Fibroblast of peridontal ligament (primary cell): ENCODE data around the gene KHDC4.

Source experiments
- DNase-seq: peaks from one replicate; pipeline ENCODE4 v3.0.0-alpha.2; 2010; ENCODE audit errors: extremely low read depth

KHDC4 gene

DNA sequence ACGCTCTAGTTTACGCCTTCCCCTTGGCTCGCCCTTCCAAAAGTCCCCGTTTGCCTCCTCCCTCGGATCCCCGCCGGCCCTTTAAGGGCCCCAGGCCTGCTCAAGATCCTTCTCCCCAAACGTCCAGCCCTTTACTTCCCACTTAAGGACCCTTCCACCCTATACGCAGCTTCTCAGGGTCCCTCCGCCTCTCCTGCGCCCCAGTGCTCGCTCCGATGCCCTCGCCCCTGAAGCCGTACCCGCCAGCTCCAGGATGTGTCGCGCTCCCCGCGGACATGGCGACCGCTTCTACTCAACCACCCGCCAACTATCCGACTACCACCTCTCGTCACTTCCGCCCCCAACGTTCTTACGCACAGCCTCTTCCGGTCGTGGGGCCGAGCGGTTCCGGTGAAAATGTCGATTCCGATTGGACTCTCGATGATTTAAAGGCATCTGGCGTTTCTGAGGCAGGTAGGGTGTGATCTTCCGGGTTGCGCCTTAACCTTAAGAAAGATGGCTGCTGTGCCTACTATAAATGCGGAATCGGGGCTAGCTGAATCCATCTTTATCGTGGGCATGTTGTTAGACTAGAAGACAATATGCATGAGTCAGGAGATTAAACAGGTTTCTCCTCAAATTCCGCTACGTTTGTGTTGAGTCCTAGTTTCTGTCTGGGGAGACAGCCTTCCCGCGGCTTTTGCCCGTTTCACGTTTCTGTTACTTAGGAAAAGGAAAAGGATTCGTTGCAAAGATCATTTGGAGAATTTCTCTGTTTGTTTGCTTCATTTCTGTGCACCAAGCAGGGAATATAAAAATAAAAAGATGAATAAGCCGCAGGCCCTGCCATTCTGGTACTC is at the start of gene KHDC4:
KHDC4 (minus strand) TSS at position 317 of the 839 bp plus-strand sequence; CDS start at position 277, 40 bp downstream.
- DNase-seq, result peak; percentile 99

GRCh38 chr1:155983191-155984024 is 49.2 kb upstream of the KHDC4 start:
- DNase-seq, result peak; percentile 100

DNA sequence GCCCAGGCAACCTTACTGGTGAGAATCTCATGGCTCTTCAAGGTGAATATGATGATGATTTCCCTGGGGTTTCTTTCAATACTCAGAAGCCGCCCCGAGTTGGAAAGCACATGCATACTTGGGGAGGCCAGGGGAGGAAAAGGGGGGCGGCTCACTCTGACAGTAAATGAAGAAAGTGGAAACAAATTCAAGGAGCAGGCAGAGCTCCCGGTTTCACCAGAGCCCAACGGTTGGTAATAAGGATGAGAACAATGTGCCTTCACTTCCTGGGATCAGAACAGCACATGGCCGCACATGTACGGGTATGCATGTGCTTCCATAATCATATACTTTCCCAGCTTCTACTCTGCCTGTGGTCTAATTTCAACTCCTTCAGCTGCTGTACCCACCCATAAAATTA is 47.9 kb upstream of the KHDC4 start:
- DNase-seq, result no peak

GRCh38 chr1:155981266-155982088 is 47.3 kb upstream of the KHDC4 start:
- DNase-seq, result peak; percentile 71

- DNase-seq, result no peak
These were observed 45.6 kb upstream of the KHDC4 start for GRCh38 chr1:155979597-155980343.

GRCh38 chr1:155978973-155979429 is 44.8 kb upstream of the KHDC4 start:
- DNase-seq, result peak; percentile 49

- no peak for DNase-seq
These were observed 44.2 kb upstream of the KHDC4 start, which contains the start of gene ARHGEF2 for GRCh38 chr1:155978325-155978972. Gene ARHGEF2 (minus strand): TSS chr1:155978547. CDS start chr1:155978427, 120 bp downstream.

GRCh38 chr1:155977690-155978324 is 43.6 kb upstream of the KHDC4 start:
- DNase-seq, result no peak

DNA sequence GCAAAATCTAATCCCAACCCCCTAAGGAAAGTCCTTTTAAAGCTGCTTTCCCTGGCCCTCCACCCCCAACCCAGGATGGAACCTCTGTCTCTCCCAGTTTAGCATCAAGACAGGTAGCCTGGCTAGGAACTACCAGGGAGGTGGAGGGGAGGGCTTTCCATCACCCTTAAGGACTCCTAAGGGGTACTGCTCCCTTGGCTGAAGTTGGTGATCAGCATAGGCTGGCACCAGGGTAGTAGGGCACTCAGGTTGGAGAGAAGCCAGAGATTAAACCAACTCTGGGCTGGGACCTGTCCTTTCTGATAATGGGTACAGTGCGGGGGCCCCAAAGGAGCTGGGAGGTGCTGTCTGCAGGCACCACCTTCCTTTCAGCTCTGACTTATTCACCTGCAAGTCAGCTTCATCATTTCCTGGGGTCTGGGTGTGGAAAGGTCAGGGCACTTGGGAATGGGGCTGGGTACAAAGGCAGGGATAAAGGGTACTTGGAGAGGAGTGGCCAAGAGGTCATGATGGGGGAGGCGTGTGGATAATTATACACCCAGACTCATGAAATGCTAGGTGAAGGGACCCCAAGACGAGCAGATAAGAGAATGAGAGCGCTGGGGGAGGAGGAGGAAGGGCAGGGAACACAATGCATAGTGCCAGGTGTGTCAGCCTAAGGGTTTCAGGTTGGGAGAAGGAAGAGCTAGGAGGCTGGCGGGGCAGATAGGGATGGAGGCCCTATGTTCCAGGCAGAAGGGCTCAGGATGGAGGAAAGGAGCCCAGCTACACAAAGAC is 42.9 kb upstream of the KHDC4 start:
- DNase-seq, result no peak

GRCh38 chr1:155976062-155976912 is 42.1 kb upstream of the KHDC4 start:
- DNase-seq, result peak; percentile 87

GRCh38 chr1:155975375-155976061 is 41.3 kb upstream of the KHDC4 start:
- no peak for DNase-seq

- peak; percentile 56 for DNase-seq
These were observed 40.2 kb upstream of the KHDC4 start for GRCh38 chr1:155974208-155975115.

- DNase-seq, result no peak
These were observed 39.5 kb upstream of the KHDC4 start for GRCh38 chr1:155973723-155974122.

DNA sequence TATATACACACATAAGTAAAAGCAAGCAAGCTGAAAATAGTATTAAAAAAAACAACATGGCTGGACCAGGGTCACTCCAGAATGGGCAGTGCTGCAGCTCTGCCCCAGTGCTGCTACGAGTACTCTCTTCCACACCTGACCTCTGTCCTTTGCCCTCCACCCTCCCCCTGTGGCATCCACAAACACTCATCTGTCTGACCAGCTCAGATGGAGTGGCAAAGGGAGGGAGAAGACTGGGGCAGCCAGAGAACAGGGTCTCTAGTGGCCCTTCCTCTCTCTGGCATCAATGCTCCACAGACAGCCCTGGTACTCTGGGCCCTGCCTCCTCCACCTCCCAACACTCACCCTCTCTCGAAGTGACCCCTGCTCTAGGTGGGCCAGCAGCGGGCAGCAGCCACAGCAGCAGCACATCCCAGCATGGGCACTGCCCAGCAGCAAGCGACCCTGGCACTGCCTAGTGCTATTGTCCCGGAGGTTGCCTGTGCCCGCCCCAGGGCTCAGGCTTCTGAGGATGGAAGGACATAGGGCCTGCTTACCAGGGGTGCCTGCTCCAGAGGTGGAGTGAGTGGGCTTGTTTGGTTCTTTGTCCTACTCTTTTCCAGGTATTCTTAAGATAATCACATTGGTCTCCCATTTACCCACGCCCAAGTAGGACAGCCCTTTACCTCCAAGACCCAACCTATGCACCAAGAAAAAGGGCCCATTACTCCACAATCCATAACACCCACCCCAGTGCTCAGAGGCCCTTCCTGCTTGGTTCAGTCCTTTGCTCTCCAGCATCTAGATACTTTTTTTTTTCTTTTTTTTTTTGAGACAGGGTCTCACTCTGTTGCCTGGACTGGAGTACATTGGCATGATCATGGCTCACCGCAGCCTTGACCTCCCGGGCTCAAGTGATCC is 37.9 kb upstream of the KHDC4 start:
- DNase-seq, result no peak

DNA sequence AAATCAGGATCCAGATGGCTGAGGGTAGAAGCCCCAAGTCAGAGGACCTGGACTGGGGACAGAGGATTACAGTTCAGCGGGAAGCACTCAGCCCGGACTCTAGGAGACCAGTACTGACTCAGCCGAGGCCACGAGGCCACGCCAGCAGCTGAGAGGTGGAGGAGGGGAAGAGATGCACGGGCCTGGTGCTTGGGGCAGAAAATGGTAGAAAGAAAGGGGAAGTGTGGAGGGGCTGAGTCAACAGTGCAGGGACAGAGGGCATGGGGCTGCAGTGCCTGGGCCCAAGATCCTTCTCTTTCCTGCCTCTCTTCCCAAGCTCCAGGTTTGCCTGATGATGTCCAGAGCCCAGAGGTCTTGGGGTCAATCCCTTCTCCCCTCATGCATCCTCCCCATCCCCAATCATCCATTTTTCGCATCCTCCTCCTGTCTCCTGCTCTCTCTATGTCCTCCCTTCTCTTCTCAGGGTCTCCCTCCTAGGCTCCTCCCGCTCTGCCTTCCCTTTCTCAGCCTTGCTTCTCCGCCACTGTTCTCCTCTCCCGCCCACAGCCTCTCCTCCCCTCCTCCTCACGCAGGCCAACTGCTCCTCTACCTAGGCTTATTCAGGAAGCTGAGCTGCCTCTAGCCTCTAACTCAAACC is 36.4 kb upstream of the KHDC4 start:
- peak; percentile 69 for DNase-seq
